NCI-H446 (cell line): ENCODE measurements around the gene TGIF1.

Source experiments
- DNase-seq, 2 experiments: peaks; one replicate each; lab custom pipeline; 2025; lab: John Stamatoyannopoulos, UW

Gene TGIF1

GRCh38 chr18:3482258-3482657 lies 32.3 kb downstream of the TGIF1 start:
- DNase-seq = no peak

GRCh38 chr18:3485153-3486149 lies 35.5 kb downstream of the TGIF1 start:
- DNase-seq = no peak

- DNase-seq = no peak
These were observed 36.5 kb downstream of the TGIF1 start for GRCh38 chr18:3486512-3486911.

- DNase-seq = no peak
These were observed 39.5 kb downstream of the TGIF1 start for GRCh38 chr18:3489462-3489861.

- no peak for DNase-seq
These were observed 42.1 kb downstream of the TGIF1 start for GRCh38 chr18:3491981-3492555.

- no peak for DNase-seq
These were observed 42.7 kb downstream of the TGIF1 start for GRCh38 chr18:3492721-3493120.

GRCh38 chr18:3493501-3494244 lies 43.7 kb downstream of the TGIF1 start:
- DNase-seq = no peak

GRCh38 chr18:3494245-3494526 lies 44.2 kb downstream of the TGIF1 start:
- no peak for DNase-seq

- DNase-seq = no peak
These were observed 44.6 kb downstream of the TGIF1 start for GRCh38 chr18:3494569-3494968.

GRCh38 chr18:3495691-3496430 lies 45.9 kb downstream of the TGIF1 start:
- no peak for DNase-seq

- no peak for DNase-seq
These were observed 48.9 kb downstream of the TGIF1 start for GRCh38 chr18:3498698-3499471.

- no peak for DNase-seq
These were observed 49.5 kb downstream of the TGIF1 start for GRCh38 chr18:3499501-3499900.

- no peak for DNase-seq
These were observed 50.0 kb downstream of the TGIF1 start for GRCh38 chr18:3500016-3500415.

- DNase-seq = no peak
These were observed 52.7 kb downstream of the TGIF1 start for GRCh38 chr18:3502650-3503049.

GRCh38 chr18:3504637-3505036 lies 54.7 kb downstream of the TGIF1 start:
- no peak for DNase-seq

GRCh38 chr18:3508576-3509549 lies 58.9 kb downstream of the TGIF1 start:
- DNase-seq = no peak
